ENCODE data around the gene MYEOV. TPM values are rescaled to one million over a fixed set of nuclear protein-coding genes. Genes with fewer than 3 reads are reported as not detected.

The MYEOV gene
- total RNA-seq, 3 donors from 2014 or later (not counting 1 experiment from before 2014, with no cell fraction given): 1.1 to 1.2 TPM; not detected in 1

DNA sequence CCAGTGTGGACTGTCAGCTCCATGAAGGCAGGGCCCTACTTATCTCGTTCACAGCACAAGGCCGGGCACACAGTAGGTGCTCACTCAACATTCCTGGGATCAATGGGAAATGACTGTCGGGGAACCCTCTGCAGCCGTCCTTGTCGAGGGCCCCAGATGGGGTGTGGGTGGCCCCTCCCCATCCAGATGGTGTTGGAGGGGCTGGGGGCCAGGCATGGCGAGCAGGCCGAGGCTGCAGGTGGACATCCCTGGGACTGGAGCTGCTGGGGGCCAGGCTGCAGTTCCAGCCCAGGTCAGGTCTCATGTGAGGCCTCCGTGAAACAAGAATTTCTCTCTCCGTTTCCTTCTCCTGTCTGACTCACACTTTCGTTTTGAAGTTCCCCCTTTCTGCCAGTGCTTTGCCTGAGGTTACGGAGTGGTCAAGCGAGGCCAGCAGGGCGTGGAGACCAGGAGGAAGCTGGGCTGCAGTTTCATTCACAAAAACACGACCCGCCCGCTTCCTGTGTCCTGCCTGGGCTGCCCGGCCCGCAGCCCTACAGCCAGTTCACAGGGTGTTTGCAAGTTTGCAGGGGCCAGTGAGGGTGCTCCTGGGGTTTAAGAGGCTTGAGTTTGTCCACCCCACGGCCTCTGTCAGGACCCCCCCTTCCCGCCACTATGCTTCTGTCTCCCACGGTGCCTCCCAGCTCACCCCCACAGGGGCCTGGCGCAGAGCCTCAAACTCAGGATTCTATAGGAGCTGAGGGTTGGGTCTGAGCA is 4.5 kb downstream of the MYEOV start:
- H3K27ac Mint-ChIP-seq: peak overlapping the region; percentile 94 to 96
- Histone ChIP-seq H3K27ac (ENCODE audit: low read length) (peak overlapping the region; percentile 76), H3K4me1 (ENCODE audit: control insufficient read depth, insufficient read depth, low read length) (peaks cover 68% of the 10 kb centered on the region), H3K9me3 (ENCODE audit: control insufficient read depth, insufficient read depth, low read length) (peaks cover 6% of the 10 kb centered on the region), H3K4me3 (ENCODE audit: low read length) (peak overlapping the region; percentile 22), H3K36me3 (ENCODE audit: control insufficient read depth, insufficient read depth, low read length) (no peaks in the 10 kb centered on the region), H3K27me3 (ENCODE audit: control insufficient read depth, insufficient read depth, low read length) (no peaks in the 10 kb centered on the region)
- H3K9me3 Mint-ChIP-seq: no peaks in the 10 kb centered on the region
- H3K4me1 Mint-ChIP-seq: peaks cover 39 to 86% of the 10 kb centered on the region in 2 donors
- peaks cover 0 to 5% of the 10 kb centered on the region in 2 donors for H3K27me3 Mint-ChIP-seq (ENCODE audit: low read depth in 2 of 2)
- ATAC-seq (peak in 2 of 3 donors; percentile 37 to 52), DNase-seq (peak in 1 of 2 donors; percentile 65)
- peak overlapping the region; percentile 87 for H3K4me3 Mint-ChIP-seq
- 9% methylated on average over 22 of the region's 22 CpGs for WGBS (ENCODE audit: insufficient coverage)
- intact Hi-C loops (cut with micrococcal nuclease): loop anchor here (10.0 kb wide), 1 partner anchor 126 kb away; no protein-coding TSS in a partner anchor
- H3K36me3 Mint-ChIP-seq: peaks cover 5% of the 10 kb centered on the region
- TF ChIP-seq, protein P1, sequence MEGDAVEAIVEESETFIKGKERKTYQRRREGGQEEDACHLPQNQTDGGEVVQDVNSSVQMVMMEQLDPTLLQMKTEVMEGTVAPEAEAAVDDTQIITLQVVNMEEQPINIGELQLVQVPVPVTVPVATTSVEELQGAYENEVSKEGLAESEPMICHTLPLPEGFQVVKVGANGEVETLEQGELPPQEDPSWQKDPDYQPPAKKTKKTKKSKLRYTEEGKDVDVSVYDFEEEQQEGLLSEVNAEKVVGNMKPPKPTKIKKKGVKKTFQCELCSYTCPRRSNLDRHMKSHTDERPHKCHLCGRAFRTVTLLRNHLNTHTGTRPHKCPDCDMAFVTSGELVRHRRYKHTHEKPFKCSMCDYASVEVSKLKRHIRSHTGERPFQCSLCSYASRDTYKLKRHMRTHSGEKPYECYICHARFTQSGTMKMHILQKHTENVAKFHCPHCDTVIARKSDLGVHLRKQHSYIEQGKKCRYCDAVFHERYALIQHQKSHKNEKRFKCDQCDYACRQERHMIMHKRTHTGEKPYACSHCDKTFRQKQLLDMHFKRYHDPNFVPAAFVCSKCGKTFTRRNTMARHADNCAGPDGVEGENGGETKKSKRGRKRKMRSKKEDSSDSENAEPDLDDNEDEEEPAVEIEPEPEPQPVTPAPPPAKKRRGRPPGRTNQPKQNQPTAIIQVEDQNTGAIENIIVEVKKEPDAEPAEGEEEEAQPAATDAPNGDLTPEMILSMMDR (IDR thresholded peaks at IDR 0.05): no peak

GRCh38 chr11:69299023-69299461 is 5.1 kb downstream of the MYEOV start:
- Histone ChIP-seq H3K9me3 (ENCODE audit: control insufficient read depth, insufficient read depth, low read length) (peaks cover 6% of the 10 kb centered on the region), H3K36me3 (ENCODE audit: control insufficient read depth, insufficient read depth, low read length) (no peaks in the 10 kb centered on the region), H3K27ac (ENCODE audit: low read length) (no peak overlapping the region), H3K27me3 (ENCODE audit: control insufficient read depth, insufficient read depth, low read length) (no peaks in the 10 kb centered on the region), H3K4me1 (ENCODE audit: control insufficient read depth, insufficient read depth, low read length) (peaks cover 63% of the 10 kb centered on the region), H3K4me3 (ENCODE audit: low read length) (peak overlapping the region; percentile 22)
- ATAC-seq (no peak), DNase-seq (peak in 1 of 2 donors; percentile 20)
- Mint-ChIP-seq H3K27ac (peak overlapping the region; percentile 94 to 96), H3K27me3 (ENCODE audit: low read depth in 2 of 2) (peaks cover 0 to 5% of the 10 kb centered on the region in 2 donors), H3K36me3 (peaks cover 5% of the 10 kb centered on the region), H3K4me3 (peak overlapping the region; percentile 87), H3K4me1 (peaks cover 39 to 81% of the 10 kb centered on the region in 2 donors), H3K9me3 (no peaks in the 10 kb centered on the region)
- TF ChIP-seq, protein P1 (IDR thresholded peaks at IDR 0.05): no peak
- 88% methylated on average over 11 of the region's 11 CpGs for WGBS (ENCODE audit: insufficient coverage)
- intact Hi-C loops (cut with micrococcal nuclease): loop anchor here (10.0 kb wide), 1 partner anchor 126 kb away; no protein-coding TSS in a partner anchor

GRCh38 chr11:69299572-69299971 is 5.6 kb downstream of the MYEOV start:
- Mint-ChIP-seq H3K4me3 (no peak overlapping the region), H3K27me3 (ENCODE audit: low read depth in 2 of 2) (peaks cover 0 to 5% of the 10 kb centered on the region in 2 donors), H3K27ac (peak overlapping the region in 1 of 2 donors; percentile 96), H3K4me1 (peaks cover 39 to 75% of the 10 kb centered on the region in 2 donors), H3K36me3 (peaks cover 5% of the 10 kb centered on the region), H3K9me3 (no peaks in the 10 kb centered on the region)
- Histone ChIP-seq H3K27me3 (ENCODE audit: control insufficient read depth, insufficient read depth, low read length) (no peaks in the 10 kb centered on the region), H3K4me3 (ENCODE audit: low read length) (no peak overlapping the region), H3K9me3 (ENCODE audit: control insufficient read depth, insufficient read depth, low read length) (peaks cover 6% of the 10 kb centered on the region), H3K27ac (ENCODE audit: low read length) (no peak overlapping the region), H3K4me1 (ENCODE audit: control insufficient read depth, insufficient read depth, low read length) (peaks cover 58% of the 10 kb centered on the region), H3K36me3 (ENCODE audit: control insufficient read depth, insufficient read depth, low read length) (no peaks in the 10 kb centered on the region)
- TF ChIP-seq, protein P1 (IDR thresholded peaks at IDR 0.05): no peak
- DNase-seq (no peak), ATAC-seq (no peak)
- 91% methylated on average over 8 of the region's 8 CpGs for WGBS (ENCODE audit: insufficient coverage)
- intact Hi-C loops (cut with micrococcal nuclease): loop anchor here (10.0 kb wide), 1 partner anchor 125 kb away; no protein-coding TSS in a partner anchor

Data from natural killer cell (primary cell).